NB4 (cell line): ENCODE measurements around the gene DUSP28.

ENCODE experiments used
- MYC ChIP-seq: IDR thresholded peaks from 2 replicates; pipeline ENCODE4 v1.6.1; 2011; ENCODE audit warnings: low read depth, low read length
- POLR2A ChIP-seq: IDR thresholded peaks from 2 replicates; pipeline ENCODE4 v1.6.1; 2011; ENCODE audit warnings: mild to moderate bottlenecking; ENCODE audit not compliant: insufficient read length; ENCODE audit errors: extremely low read depth
- TF ChIP-seq, protein P1 (sequence below): IDR thresholded peaks from 2 replicates; pipeline ENCODE4 v1.6.1; 2011; ENCODE audit warnings: low read depth, low read length
- TF ChIP-seq, protein P2 (sequence below): IDR thresholded peaks from one replicate; pipeline ENCODE4 v1.5.1; 2012; ENCODE audit warnings: low read depth, low read length

DNA sequence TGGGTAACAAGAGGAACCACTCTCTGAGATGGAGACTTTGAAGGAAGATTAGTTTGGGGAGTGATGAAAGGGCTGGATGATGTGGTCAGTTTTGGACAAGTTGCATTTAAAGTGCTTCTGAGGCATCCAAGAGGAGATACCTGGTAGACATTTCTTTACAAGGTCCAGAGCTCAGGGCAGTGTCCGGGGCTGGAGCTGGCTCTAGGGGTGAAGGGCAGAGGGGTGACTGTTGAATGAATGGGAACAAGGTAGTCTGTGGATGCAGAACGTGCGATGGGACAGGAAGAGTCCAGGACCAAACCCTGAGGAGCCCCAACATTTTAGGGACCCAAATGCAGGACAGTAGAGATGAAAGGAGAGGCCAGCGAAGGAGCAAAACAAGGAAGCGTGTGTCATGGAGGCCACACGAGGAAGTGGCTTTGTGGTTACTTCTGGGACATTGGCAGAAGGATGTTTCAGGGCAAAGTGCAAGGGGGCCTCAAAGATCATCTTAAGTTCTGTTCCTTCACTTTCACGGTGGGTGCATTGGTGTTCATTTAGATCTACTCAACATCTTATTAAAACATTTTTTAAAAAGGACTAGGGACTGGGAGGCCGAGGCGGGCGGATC is 51.5 kb downstream of the DUSP28 start:
- TF ChIP-seq, protein P1, sequence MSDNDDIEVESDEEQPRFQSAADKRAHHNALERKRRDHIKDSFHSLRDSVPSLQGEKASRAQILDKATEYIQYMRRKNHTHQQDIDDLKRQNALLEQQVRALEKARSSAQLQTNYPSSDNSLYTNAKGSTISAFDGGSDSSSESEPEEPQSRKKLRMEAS, result peak; percentile 71
- TF ChIP-seq, protein P2, sequence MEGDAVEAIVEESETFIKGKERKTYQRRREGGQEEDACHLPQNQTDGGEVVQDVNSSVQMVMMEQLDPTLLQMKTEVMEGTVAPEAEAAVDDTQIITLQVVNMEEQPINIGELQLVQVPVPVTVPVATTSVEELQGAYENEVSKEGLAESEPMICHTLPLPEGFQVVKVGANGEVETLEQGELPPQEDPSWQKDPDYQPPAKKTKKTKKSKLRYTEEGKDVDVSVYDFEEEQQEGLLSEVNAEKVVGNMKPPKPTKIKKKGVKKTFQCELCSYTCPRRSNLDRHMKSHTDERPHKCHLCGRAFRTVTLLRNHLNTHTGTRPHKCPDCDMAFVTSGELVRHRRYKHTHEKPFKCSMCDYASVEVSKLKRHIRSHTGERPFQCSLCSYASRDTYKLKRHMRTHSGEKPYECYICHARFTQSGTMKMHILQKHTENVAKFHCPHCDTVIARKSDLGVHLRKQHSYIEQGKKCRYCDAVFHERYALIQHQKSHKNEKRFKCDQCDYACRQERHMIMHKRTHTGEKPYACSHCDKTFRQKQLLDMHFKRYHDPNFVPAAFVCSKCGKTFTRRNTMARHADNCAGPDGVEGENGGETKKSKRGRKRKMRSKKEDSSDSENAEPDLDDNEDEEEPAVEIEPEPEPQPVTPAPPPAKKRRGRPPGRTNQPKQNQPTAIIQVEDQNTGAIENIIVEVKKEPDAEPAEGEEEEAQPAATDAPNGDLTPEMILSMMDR, result no peak
- no peak for TF ChIP-seq POLR2A
- peak; percentile 66 for TF ChIP-seq MYC
